Measurements from ENCODE around the gene UNK. TPM values are rescaled to one million over a fixed set of nuclear protein-coding genes. Genes with fewer than 3 reads are reported as not detected.

UNK gene
- polyA plus RNA-seq, 2 of the 4 experiments (the other 2 are of a cell fraction), result 27.0 to 34.5 TPM

DNA sequence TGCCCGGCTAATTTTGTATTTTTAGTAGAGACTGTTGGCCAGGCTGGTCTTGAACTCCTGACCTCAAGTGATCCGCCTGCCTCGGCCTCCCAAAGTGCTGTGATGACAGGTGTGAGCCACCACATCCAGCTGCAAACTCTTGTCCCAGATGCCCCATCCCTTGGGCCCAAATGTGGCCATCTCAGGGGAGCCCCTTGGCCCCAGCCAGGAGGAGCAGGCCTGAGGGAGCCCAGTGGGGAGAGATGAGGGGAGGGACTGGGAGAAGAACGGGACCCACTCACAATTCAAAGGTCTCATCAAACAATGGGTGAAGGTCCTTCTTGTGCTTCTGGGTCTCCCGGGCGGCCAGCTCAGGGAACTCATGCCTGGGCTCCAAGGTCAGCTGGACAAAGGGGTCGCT, 45.1 kb downstream of the UNK start:
- Histone ChIP-seq H3K27ac (no peak overlapping the region), H3K4me1 (peaks cover 5% of the 10 kb centered on the region; the same call in 1 of the 3 replicates), H3K4me2 (no peak overlapping the region), H3K9me3 (no peaks in the 10 kb centered on the region), H3K4me3 (no peak overlapping the region)
- ChIA-PET CTCF (interaction anchor here (0.6 to 37.0 kb wide), 26 partner anchors 3 to 423 kb away, joined by 3 to 691 read pairs (median 5); partner anchors contain the start of genes GALK1, SMIM5, TRIM47 and UNC13D), POLR2A (interaction anchor here (1.5 kb wide), 1 partner anchor 50 kb away, joined by 5 read pairs; no protein-coding TSS in a partner anchor)
- TF ChIP-seq MAZ (IDR thresholded peaks at IDR 0.05; ENCODE audit: borderline replicate concordance, low read depth, low read length), result no peak
- 0 out of 5 replicates have a peak, but pooled peaks of 1 of the 2 experiments have one; percentile 23 for TF ChIP-seq JUN (IDR thresholded peaks at IDR 0.05)
- FAIRE-seq (no peak), ATAC-seq (no peak), DNase-seq (ENCODE audit: low read depth in 1 of 2, low spot score in 1 of 2) (no peak)
- 86% methylated on average over 7 of the region's 7 CpGs for WGBS (ENCODE audit: missing lambda C conversion rate)

DNA sequence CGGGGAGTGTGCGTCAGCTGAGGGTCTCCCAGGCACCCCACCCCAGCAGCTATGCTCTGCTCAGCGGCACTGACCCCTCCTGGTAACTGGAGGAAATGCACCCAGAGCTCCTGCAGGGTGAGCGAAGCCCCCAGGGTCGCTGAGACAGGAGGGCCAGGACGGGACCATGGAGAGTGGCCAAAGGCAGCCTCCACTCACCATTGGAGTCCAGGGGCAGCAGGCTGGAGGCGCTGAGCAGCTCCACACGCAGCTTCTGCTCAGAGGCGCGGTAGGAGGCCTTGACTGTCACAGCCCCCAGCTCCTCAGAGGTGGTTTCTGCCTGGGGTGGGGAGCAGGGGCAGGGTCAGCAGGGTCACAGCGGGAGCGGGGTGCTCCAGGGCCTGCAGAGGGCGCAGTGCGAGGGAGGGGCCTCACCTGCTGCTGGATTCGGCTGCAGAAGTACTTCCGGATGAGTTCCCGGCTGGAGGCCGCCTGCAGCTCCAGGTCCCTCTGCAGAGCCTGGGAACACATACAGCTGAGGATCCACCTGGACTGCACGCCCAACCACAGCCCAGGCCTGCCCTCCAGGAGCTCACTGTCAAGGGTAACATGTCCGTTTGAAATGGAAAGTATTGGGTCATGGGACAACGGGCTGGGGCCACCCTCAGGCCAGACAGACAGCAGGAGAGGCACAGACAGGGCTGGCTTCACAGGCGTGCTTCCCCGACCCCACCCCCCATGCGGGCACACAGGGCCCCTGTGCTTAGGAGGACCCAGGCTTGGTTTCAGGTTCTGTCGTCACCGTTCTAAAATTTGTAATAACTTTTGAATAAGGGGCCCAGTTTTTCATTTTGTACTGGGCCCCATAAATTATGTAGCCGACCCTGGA, 45.8 kb downstream of the UNK start:
- 82% methylated on average over 27 of the region's 27 CpGs for WGBS (ENCODE audit: missing lambda C conversion rate)
- Histone ChIP-seq H3K9me3 (no peaks in the 10 kb centered on the region), H3K27ac (no peak overlapping the region), H3K4me1 (peaks cover 5% of the 10 kb centered on the region; the same call in 1 of the 3 replicates), H3K4me3 (no peak overlapping the region), H3K4me2 (no peak overlapping the region)
- ATAC-seq (peak in 1 of 2 experiments; percentile 14; a peak in 3 of 6 replicates), DNase-seq (ENCODE audit: low read depth in 1 of 2, low spot score in 1 of 2) (peak in 1 of 2 experiments; percentile 47), FAIRE-seq (no peak)
- TF ChIP-seq RAD21 (conservative IDR thresholded peaks at IDR 0.05 in 1 of 2, IDR thresholded peaks at IDR 0.05 in 1 of 2), result 0 out of 5 replicates have a peak, but pooled peaks of 1 of the 2 experiments have one; percentile 19
- TF ChIP-seq, protein P1, sequence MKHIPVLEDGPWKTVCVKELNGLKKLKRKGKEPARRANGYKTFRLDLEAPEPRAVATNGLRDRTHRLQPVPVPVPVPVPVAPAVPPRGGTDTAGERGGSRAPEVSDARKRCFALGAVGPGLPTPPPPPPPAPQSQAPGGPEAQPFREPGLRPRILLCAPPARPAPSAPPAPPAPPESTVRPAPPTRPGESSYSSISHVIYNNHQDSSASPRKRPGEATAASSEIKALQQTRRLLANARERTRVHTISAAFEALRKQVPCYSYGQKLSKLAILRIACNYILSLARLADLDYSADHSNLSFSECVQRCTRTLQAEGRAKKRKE (CRISPR knock-in tag; IDR thresholded peaks at IDR 0.05; ENCODE audit: low read depth), result no peak
- TF ChIP-seq, protein P2, sequence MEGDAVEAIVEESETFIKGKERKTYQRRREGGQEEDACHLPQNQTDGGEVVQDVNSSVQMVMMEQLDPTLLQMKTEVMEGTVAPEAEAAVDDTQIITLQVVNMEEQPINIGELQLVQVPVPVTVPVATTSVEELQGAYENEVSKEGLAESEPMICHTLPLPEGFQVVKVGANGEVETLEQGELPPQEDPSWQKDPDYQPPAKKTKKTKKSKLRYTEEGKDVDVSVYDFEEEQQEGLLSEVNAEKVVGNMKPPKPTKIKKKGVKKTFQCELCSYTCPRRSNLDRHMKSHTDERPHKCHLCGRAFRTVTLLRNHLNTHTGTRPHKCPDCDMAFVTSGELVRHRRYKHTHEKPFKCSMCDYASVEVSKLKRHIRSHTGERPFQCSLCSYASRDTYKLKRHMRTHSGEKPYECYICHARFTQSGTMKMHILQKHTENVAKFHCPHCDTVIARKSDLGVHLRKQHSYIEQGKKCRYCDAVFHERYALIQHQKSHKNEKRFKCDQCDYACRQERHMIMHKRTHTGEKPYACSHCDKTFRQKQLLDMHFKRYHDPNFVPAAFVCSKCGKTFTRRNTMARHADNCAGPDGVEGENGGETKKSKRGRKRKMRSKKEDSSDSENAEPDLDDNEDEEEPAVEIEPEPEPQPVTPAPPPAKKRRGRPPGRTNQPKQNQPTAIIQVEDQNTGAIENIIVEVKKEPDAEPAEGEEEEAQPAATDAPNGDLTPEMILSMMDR (IDR thresholded peaks at IDR 0.05), result peak; percentile 43
- ChIA-PET POLR2A (interaction anchor here (1.5 kb wide), 1 partner anchor 50 kb away, joined by 5 read pairs; no protein-coding TSS in a partner anchor), CTCF (interaction anchor here (0.6 to 37.0 kb wide), 27 partner anchors 3 to 424 kb away, joined by 3 to 691 read pairs (median 5); partner anchors contain the start of genes GALK1, SMIM5, TRIM47 and UNC13D)

DNA sequence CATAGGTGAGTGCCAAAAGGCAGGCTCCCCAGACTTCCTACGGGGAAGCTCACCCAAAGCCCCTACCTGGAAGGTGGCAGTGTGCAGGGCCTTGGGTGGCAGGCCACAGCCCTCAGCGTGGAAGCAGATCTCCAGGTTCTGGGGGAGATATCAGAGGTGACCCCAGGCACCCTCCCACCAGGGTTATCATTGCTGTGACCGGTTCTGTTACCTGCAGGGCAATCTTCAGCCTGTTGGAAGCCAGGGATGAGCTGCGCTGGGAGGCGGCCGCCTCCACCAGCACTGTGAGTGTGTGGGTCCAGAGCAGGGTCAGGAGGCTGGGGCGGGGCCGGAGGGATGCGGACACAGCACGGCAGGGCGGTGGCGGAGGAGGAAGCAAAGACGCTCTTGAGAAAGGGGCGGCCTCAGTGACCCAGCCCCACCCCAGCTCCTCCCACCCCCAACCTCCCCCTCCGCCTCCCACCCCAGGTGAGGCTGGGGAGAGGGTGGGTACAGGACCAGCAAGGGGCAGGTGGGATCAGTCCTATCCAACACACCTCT, 46.5 kb downstream of the UNK start:
- TF ChIP-seq POLR2AphosphoS2 (conservative IDR thresholded peaks at IDR 0.05; ENCODE audit: low read length) (no peak), TP53 (CRISPR knock-in tag; IDR thresholded peaks at IDR 0.05) (no peak), FOSB (CRISPR knock-in tag; IDR thresholded peaks at IDR 0.05) (no peak)
- WGBS (ENCODE audit: missing lambda C conversion rate), result 80% methylated on average over 15 of the region's 15 CpGs
- no peaks in the 10 kb centered on the region for H3K9me3 ChIP-seq
- no peak for FAIRE-seq
- no peak for DNase-seq (ENCODE audit: low read depth in 1 of 2, low spot score in 1 of 2)
- no peak overlapping the region for H3K4me2 ChIP-seq
- CTCF ChIA-PET, result interaction anchor here (0.6 to 37.0 kb wide), 13 partner anchors 4 to 198 kb away, joined by 3 to 691 read pairs (median 5); partner anchors contain the start of genes GALK1, SMIM5, TRIM47 and UNC13D
- POLR2A ChIA-PET, result interaction anchor here (0.7 to 1.5 kb wide), 2 partner anchors 32 to 51 kb away, joined by 5 read pairs; no protein-coding TSS in a partner anchor
- no peak for ATAC-seq
- no peak overlapping the region for H3K27ac ChIP-seq
- no peak overlapping the region for H3K4me3 ChIP-seq
- peaks cover 5% of the 10 kb centered on the region; the same call in 1 of the 3 replicates for H3K4me1 ChIP-seq

DNA sequence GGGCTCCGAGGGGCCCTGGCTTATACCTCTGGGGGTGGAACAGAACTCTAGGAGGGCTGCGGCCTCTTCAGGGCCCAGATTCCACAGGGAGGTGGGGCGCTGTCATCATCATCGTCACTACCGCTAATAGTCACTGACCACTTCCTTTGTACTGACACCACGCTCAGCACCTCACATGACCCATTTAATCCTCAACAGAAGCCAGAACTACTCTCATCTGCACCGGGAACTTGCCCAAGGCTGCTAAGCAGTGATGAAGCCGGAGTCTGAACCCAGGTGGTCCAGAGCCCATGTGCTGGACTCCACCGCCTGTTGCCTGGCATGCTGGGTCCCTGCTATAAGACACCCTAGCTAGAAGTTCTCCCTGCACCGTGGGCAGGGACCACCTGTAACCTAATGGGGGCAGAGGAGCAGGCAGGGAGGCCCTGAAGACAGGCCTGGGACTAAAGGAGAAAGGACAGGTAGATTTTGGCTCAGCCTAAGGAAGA, 47.6 kb downstream of the UNK start:
- TF ChIP-seq EHMT2 (IDR thresholded peaks at IDR 0.05; ENCODE audit: low read depth), result no peak
- TF ChIP-seq NPAS2 (CRISPR knock-in tag; IDR thresholded peaks at IDR 0.05; ENCODE audit: borderline replicate concordance), result no peak
- no peak for TF ChIP-seq HOXA7 (CRISPR knock-in tag; IDR thresholded peaks at IDR 0.05)
- TF ChIP-seq SREBF2 (IDR thresholded peaks at IDR 0.05), result no peak
- TF ChIP-seq, protein P3, sequence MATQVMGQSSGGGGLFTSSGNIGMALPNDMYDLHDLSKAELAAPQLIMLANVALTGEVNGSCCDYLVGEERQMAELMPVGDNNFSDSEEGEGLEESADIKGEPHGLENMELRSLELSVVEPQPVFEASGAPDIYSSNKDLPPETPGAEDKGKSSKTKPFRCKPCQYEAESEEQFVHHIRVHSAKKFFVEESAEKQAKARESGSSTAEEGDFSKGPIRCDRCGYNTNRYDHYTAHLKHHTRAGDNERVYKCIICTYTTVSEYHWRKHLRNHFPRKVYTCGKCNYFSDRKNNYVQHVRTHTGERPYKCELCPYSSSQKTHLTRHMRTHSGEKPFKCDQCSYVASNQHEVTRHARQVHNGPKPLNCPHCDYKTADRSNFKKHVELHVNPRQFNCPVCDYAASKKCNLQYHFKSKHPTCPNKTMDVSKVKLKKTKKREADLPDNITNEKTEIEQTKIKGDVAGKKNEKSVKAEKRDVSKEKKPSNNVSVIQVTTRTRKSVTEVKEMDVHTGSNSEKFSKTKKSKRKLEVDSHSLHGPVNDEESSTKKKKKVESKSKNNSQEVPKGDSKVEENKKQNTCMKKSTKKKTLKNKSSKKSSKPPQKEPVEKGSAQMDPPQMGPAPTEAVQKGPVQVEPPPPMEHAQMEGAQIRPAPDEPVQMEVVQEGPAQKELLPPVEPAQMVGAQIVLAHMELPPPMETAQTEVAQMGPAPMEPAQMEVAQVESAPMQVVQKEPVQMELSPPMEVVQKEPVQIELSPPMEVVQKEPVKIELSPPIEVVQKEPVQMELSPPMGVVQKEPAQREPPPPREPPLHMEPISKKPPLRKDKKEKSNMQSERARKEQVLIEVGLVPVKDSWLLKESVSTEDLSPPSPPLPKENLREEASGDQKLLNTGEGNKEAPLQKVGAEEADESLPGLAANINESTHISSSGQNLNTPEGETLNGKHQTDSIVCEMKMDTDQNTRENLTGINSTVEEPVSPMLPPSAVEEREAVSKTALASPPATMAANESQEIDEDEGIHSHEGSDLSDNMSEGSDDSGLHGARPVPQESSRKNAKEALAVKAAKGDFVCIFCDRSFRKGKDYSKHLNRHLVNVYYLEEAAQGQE (IDR thresholded peaks at IDR 0.05), result no peak
- no peak for TF ChIP-seq CEBPB (IDR thresholded peaks at IDR 0.05)
- no peak for TF ChIP-seq BHLHE40 (IDR thresholded peaks at IDR 0.05; ENCODE audit: low read depth, low read length)
- TF ChIP-seq MYC (IDR thresholded peaks at IDR 0.05; ENCODE audit: borderline replicate concordance, low read length), result no peak
- Histone ChIP-seq H3K4me2 (no peak overlapping the region), H3K4me1 (peaks cover 5% of the 10 kb centered on the region; the same call in 1 of the 3 replicates), H3K4me3 (no peak overlapping the region), H3K27ac (no peak overlapping the region), H3K9me3 (no peaks in the 10 kb centered on the region)
- WGBS (ENCODE audit: missing lambda C conversion rate), result 84% methylated on average over 10 of the region's 10 CpGs
- ChIA-PET CTCF (interaction anchor here (0.9 to 37.0 kb wide), 5 partner anchors 5 to 46 kb away, joined by 3 to 691 read pairs (median 14); partner anchors contain the start of genes TRIM47, UNC13D and WBP2), POLR2A (interaction anchor here (0.7 kb wide), 1 partner anchor 33 kb away, joined by 5 read pairs; no protein-coding TSS in a partner anchor)
- DNase-seq (ENCODE audit: low read depth in 1 of 2, low spot score in 1 of 2), result no peak
- FAIRE-seq, result no peak
- ATAC-seq, result no peak
